Skeletal muscle cell (primary cell): Measurements from ENCODE around the gene MAML2.
A peak's percentile ranks its signal among the peaks of the same experiment; 100 is the strongest.

Experiments used
- DNase-seq: peaks from one replicate; pipeline ENCODE4 v3.0.0-alpha.2; 2010; ENCODE audit warnings: low read depth
- H3K4me3 ChIP-seq: 2 replicates; pipeline ENCODE4 v1.5.1; 2011; ENCODE audit warnings: low read depth, mild to moderate bottlenecking, control low read depth, low read length, moderate library complexity

The MAML2 gene

DNA sequence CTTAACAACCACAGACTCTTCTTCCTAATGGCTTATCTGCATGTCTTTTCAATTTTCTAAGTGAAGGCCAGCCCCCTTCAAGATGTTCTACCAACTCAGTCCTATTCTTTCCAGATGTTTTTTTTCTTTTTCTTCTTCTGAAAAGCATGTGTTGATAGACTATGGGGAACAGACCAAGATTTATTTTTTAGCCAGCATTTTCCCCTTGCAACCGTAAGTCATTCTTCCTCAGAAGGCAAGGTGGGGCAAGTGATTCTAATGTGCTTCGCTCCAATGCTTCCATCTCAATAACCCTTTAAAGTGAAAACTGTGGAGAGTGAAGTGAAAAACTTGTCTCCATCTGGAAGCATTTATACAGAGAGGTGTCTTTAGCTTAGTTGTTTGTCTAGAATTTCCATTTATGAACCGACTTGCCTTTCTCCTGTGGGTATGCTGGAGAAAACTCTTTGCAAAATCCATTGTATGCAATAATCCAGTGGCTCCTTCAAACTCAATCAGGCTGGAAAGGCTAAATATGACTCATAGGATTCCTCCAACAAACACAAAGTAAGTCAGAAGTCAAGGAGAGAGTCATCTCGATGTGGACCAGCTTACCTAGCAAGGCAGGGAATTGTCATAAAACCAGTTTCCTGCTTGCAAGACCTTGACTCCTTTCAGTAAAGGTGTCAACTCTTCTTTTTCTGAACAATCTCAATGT lies 83.7 kb downstream of the MAML2 start:
- DNase-seq, result peak; percentile 56
- H3K4me3 ChIP-seq, result no peak overlapping the region

DNA sequence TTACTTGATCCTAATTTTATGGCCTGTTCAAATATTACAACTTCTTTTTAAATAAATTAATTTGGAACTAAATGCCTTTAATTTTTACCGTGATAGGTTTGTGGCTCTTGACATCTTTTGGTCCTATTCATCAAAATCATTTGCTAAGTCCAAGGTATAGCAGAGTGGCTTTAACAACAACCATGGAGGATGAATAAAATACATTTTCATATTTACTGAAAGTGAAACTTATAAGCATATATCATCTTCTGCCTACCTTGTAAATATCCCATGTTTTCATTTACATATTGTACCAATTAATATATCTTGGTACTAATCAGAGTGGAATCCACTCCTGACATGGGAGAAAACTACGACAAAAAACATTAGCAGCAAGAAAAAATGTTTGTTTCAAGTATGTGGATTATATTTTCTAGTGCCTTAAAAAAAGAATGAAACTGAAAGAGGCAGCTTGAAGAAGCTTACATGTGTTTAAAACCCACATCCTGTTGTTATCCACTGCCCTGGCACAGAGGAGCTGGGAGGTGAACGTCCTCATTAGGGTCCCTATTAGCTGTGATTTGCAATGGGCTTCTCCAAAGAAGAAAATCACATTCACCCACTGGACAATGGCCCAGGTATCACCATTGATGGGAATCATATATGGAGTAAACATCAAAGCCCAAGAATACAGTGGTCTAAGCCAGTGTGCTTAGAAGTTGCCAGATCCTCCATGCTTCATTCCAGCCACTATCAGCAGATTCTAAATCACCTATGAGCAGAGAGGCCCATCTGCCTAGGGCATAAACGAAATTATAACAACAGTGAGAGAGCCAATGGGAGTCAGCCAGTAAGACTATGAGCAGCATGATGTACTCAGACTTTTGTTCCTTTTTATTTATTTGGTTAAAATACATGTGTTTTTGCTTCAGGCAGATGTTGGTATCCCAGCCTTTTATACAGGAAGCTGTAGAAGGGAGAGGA lies 84.7 kb downstream of the MAML2 start:
- DNase-seq, result no peak
- no peak overlapping the region for H3K4me3 ChIP-seq

DNA sequence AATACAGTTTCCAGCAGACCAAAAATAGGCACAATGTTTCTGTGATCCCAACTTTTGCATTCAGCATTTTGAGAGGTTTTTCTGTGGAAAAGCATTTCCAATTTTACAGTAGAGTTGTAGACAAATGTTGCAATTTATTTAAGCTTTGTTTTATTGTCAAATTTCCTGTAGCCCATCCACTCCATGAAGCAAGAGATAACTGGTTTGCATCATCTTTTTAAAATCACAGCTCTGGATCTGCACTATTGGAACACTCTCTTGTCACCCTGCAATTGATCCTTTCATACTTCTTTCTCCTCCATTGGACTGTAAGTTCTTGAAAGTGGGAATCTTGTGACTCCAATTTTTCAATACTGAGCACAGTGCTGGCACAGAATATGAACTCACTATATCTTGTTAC lies 86.0 kb downstream of the MAML2 start:
- no peak overlapping the region for H3K4me3 ChIP-seq

DNA sequence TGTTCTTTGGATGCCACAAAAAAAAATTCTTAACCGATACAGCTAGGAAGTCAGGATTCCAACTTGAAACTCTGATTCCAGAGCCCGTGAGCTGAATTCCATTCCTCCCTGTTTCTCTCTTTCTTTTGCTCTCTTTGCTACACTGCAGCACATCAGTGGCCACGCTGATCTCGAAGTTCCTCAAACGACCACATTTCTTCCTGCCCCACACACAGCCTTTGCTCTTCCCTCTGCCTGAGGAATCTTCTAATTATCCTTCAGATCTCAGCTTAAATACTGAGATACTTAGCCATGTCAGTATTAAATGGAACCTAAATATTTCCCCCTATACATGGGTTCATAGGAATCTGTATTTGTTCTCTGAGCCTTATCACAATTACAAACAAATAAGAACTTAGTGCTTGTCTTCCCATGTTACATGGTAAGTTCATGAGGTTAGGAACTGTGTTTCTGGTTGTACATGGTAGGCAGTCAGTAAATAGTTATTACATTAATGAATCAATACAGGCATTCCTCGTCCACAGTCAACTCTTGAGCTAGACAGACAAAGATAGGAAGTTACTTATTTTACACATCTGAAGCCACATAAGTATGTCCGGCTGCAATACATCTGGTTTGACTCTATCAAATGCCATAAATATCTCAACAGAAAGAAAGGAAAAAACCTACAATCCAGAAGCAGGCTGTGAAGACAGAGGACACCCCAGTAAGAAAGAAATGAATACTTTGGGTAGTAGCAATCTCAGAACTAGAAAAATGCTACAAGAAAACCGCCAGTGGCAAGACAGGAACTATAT lies 86.6 kb downstream of the MAML2 start:
- no peak for DNase-seq
- no peak overlapping the region for H3K4me3 ChIP-seq

More for the DNA sequence above, 86.0 kb downstream of the MAML2 start:
- no peak for DNase-seq

DNA sequence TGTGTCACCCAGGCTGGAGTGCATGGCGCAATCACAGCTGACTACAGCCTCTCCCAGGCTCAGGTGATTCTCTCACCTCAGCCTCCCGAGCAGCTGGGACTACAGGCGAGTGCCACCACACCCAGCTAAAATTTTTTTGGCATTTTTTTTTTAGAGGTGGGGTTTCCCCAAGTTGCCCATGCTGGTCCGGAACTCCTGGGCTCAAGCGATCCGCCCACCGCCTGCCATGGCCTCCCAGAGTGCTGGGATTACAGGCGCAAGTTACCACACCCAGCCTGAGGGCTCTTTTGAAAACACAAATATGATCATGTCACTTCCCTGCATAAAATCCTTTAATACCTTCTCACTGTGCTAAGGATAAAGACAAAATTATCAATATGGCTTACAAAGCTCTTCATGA lies 88.1 kb downstream of the MAML2 start:
- DNase-seq, result no peak
- H3K4me3 ChIP-seq, result no peak overlapping the region

DNA sequence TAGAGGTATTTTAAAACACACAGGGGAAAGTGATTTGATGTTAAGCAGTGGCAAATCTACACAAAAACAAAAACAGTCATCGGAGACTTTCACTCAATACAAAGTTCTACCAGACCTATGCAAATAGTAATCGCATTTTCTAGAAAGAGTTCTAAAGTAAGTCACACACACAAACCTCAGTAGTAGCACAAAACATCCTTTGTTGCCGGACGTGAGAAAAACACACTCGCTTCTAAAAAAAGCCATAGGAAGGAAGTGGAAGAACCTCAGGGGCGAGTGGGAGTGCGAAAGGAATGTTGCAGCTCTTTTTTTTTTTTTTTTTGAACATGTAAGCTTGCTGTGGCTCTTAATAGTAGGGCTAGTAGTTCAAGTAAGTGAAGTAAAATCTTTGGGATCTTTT lies 88.9 kb downstream of the MAML2 start:
- H3K4me3 ChIP-seq, result no peak overlapping the region
- peak; percentile 49 for DNase-seq

DNA sequence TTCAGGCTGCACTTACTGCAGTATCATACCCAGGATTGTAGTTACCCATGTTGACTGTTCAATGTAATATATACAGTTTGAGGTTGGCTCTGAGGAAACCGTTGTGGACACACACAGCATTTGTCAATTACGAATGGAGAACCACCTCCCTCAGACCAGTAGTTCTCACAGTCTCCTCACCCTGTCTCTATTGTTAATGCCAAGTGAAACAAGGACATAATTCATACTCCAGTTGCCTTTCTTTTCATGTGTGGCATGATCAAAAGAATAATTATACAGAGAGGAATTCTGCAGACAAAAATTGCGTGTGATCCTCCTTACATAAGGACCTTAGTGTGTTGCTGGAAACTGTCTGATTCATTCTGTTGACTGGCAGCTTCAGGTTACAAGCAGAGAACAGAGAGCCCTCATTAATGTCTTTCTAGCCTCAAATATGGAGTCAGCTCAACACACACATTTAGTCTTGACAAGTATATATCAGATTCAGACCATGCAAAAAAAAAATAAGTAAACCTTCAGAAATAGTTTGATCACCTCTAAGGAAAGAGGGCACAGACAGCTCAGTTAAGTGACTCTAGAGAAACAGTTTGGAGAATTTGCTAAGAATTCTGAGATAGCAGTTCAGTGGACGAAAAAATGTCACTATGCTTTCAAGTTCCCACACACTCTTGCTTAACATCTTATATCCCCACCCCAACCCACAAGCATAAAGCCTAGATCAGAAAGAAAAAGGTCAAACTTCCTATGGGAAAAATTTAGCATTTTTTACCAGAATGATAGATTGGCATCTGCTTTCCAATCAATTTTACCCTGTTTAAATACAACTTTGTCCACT lies 96.1 kb downstream of the MAML2 start:
- H3K4me3 ChIP-seq, result no peak overlapping the region
- peak; percentile 73 for DNase-seq

DNA sequence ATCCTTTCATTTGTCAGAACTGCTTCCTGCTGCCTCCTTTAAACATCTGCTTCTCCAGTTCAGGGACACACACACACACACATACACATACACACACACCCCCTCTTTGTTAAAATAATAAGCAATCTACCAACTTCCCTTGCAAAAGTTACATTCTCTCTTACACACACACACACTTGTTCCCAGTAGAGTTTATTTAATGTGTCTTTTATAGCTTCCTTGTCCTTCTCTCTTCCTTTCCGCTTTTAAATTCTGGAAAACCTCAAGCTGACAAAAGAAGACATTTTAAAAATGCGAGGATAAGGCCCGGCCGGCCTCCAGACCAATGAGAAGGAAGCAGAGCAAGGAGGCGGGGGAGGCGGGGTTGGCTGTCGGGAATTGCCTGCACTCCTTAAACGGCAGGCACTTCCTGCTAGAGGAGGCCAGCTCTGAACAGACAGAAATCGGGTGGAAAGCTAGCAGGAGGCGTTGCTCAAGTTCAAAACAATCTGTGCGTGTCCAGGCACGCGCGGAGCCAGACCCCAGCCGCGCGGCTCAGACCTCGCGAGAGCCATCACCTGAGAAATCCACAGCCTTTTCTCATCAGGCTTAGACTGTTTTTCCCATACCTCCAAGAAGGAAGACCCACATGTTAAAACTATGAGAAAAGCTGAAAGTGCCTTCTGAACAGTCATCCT lies 99.9 kb downstream of the MAML2 start:
- peak overlapping the region; percentile 42 for H3K4me3 ChIP-seq
- DNase-seq, result peak; percentile 94

DNA sequence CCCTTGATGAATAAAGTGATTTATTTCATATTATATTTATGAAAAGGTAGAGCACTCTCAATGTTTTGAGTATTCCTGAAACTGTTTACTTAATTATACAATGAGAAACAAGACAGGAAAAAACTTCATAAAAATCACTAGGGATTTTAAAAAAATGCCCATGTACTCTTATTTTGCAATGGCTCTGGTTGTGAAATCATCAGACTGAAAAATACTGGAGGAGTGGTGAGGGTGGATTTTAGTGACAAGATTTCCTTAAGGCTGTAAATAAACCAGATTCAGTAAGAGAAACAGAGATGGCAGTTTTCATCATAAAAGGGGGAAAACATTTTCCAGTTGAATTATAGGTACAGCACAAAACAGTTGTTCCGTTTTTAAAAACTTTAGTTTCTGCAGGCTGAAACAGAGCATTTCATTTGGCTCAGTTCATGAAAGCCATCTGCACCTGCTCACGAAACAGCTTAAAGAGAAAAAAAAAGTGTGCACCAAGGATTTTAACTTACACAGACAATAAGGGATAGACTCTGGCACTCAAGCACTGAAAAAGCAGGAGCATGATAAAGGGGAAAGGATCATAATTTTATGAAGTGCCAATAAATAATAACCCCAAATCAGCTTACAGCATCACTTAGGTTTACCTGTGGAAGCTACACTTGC lies 100.7 kb downstream of the MAML2 start:
- DNase-seq, result no peak
- H3K4me3 ChIP-seq, result peak overlapping the region; percentile 32

DNA sequence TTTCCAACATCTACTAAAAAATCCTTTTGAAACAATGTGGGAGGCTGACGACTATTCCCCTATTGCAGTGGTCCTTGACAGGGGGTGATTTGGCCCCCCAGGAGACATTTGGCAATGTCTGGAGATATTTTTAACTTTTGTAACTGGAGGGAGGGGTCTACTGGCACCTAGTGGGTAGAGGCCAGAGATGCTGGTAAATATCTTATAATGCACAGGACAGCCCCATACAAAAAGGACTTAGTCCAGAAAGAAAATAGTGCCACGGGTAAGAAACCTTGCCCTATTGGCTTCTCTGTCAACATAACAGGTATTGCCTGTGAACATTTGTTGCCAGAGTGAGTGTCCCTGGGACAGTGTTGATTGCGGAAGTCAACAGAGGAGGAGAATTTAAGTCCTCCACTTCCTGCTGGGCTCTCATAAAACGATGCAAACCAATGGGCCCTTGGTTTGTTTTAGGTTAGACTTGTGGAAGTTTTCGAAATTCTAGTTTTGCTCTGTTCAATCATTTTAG lies 101.6 kb downstream of the MAML2 start:
- DNase-seq, result no peak
- no peak overlapping the region for H3K4me3 ChIP-seq

DNA sequence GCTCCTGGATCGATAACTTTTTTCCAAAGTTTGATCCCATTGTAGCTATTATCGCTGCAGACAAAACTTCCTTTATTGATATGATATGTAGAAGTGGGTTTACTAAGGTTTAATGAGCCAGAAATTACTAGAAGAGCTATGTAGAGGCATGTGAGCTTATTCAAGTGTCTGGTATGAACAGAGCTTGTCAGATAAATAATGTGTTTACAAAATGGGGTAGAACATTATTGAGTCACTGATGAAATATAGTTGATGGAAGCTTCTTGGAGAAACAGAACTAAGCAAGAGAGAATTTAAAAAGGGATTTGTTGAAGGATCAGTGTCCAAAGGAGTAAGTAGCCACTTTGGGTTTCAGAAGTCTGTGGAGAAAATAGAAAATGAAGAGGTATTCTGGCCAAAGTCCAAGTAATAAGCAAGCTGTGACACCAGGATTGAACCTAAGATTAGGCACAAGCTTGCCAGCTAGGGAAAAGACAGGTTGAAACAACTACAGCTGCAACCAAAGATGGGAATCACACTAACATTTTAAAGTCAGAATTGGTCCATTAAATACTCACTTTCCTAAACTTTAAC lies 104.3 kb downstream of the MAML2 start:
- H3K4me3 ChIP-seq, result no peak overlapping the region
- DNase-seq, result no peak

DNA sequence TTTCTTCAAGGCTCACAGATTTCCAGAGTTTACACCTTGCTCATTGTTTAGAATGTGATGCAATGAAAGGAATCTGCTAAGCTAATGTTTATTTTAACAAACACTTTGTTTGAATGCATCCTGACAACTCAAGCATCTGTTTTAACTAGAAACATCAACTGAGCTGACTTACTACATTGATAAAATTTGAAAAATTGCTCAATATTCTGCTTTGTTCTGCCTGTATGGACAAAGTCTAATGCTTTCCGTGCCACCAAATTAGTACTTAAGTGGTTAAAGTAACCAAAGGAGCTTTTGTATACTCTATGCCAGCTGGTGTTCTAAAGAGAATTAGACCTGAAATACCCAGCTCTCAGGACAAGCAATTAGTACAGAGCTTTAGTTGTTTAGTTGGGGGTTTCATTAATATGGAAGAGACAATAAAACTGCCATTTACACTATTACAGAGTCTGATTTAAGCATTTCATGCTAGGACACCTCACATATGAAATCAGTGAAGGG lies 105.2 kb downstream of the MAML2 start:
- no peak for DNase-seq
- H3K4me3 ChIP-seq, result no peak overlapping the region

DNA sequence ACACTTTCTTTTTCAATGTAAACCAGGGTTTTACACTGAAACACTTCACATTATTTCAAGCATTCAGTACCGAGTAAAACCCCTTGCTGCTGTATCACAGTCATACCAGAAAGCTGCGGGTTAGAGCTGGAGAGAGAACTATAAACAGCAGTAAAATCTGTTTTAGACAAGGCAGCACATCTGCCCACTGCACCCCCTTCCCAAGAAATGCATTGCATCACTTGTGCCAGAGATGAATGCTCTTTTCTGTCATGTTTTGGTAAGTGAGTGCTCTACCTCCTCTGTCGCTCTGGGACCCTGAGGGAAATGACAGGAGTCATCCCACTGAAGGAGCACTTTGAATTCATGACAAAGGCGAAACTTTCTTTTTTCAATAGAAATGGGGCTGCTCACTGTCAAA lies 107.2 kb downstream of the MAML2 start:
- DNase-seq, result no peak
- H3K4me3 ChIP-seq, result no peak overlapping the region

DNA sequence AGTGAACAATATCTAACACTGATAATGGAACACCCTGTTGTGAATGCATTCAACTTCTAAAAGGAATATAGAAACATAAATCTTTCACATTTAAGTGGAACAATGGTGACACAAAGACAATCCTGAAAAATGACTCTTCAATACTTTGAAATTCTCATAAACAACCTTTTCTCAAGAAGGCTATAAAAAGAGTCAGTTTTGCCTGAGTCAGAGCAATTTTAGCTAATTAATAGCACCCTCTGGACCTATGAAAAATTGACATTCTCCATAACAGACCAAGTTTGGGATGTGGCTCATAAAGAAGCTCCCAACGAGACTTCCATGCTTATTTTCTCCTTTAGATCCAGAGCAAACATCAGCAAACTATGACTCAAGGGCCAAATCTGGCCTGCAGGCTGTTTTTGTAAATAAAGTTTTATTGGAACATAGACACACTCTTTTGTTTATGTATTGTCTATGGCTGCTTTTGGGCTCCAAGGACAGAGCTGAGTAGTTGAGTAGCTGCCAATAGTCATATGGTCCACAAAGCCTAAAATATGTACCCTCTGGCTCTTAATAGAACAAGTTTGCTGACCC lies 108.0 kb downstream of the MAML2 start:
- H3K4me3 ChIP-seq, result no peak overlapping the region
- no peak for DNase-seq

DNA sequence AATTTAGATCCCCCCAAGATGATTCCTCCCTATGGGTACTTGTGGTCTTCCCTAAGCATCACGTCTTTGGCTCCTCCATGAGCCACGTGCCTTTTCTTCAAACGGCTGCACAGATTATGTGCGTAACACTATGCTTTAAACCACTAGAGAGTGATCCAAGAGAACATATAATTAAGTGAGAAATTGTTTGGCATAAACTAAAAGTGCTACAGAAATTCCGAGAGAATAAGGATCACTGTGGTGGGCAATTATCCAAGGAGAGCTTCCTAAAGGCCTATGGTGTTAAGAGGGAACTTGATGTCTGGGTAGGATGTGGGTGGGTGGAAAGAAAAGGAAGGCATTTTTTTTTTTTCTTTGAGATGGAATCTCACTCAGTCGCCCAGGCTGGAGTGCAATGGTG lies 110.9 kb downstream of the MAML2 start:
- DNase-seq, result no peak
- no peak overlapping the region for H3K4me3 ChIP-seq

DNA sequence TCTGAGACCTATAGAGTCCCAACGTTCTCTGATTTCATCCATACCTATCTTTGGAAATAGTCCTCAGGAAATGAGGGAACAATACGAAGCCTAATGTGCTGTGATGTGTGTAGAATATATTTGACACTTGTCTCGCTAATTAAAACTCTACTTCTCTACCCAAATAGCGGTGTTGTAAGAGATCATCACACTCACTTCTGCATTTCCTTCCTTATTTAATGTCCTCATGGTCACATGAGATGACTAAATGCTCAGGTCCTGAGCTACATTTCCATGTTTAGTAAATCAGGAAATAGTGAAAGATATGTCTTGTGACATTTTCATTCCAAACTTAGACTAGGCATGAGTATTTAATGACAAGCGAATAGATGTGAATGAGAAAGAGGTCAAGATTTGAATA lies 112.3 kb downstream of the MAML2 start:
- no peak overlapping the region for H3K4me3 ChIP-seq
- no peak for DNase-seq

DNA sequence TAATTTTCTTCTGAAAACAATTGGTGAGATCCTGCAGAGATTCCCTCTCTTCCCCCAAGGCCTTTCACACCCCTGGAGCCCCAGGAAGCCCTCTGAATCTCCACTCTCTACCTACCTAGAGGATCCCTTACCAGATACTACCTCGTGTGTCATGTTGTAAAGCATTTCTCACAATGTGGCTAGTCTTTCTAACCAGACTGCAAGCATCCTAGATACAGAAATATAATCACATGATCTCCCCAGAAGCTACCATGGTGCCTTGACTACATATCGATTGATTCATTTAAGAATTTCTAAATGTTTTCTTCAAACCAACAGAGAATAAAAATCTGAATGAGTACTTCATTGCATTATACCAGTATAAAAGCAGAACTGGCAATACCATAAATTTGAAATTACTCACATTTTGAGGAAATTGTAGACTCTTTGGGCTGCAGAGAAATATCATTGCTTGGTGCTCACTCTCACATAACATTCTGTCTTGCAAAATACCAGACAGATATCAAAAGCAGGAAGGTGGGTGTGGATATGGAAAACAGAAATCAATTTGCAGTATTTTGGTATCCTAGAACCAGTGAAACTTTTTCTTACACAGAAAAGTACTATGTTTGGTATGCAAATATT lies 113.5 kb downstream of the MAML2 start:
- DNase-seq, result no peak
- H3K4me3 ChIP-seq, result no peak overlapping the region
